ENCODE results near the gene HRNR. TPM values are rescaled to one million over a fixed set of nuclear protein-coding genes. Genes with fewer than 3 reads are reported as not detected.

The HRNR gene
- total and polyA plus RNA-seq, 8 donors, result 0.02 to 0.04 TPM; not detected in 6

- no peak for FAIRE-seq
- no peak for TF ChIP-seq CTCF (IDR thresholded peaks at IDR 0.05)
- H3K27ac ChIP-seq, result no peak overlapping the region
- no peaks in the 10 kb centered on the region for H3K36me3 ChIP-seq
- no peak overlapping the region for H3K4me3 ChIP-seq
- WGBS, 2 donors, result 27 to 28% methylated on average over 1 of the region's 1 CpG
- peak in 2 of 4 donors; percentile 25 to 26 for ATAC-seq
- DNase-seq, result no peak
- no peaks in the 10 kb centered on the region for H3K27me3 ChIP-seq
- intact Hi-C loops (cut with DNase I), result no loop called here
- H3K9me3 ChIP-seq, result no peaks in the 10 kb centered on the region
- H3K4me1 ChIP-seq, result no peaks in the 10 kb centered on the region
Observed at GRCh38 chr1:152168535-152168868, 55.5 kb downstream of the HRNR start.

DNA sequence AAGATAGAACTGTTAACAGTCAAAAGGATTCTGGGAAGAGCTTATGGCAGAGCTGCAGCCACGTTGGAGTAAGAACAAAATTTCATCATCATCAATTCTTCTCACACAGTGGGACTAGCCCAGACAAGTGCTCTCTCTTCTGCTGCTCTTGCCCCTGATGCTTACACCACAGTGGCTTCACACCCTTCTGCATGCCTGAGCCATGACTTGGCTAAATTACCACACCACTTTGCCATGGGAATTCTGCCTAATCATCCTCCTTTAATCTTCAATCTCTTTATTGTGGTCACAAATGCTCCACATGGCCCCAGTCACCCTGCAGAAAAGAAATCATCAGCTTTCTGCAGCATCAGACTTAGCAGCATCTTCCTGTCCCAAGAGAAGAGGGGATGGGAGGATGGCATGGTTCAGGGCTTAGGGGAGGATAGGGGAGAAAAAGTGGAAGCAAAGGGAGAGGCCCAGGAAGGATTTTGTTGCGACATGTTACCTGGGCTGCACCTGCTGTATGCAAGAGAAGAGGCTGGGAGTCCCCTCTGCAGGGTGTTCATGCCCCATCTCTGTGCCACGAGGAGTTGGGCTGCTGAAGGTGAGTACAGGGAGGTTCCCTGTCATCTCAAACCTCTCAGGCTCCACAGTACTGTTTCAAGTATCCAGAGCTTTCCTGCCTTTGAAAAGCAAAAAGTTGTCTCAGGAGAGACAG lies 56.0 kb downstream of the HRNR start:
- 56 to 66% methylated on average over 3 of the region's 3 CpGs for WGBS, 2 donors
- no peak overlapping the region for H3K27ac ChIP-seq
- no peak for TF ChIP-seq CTCF (IDR thresholded peaks at IDR 0.05)
- no peaks in the 10 kb centered on the region for H3K27me3 ChIP-seq
- H3K9me3 ChIP-seq, result no peaks in the 10 kb centered on the region
- H3K4me3 ChIP-seq, result no peak overlapping the region
- intact Hi-C loops (cut with DNase I), result no loop called here
- no peaks in the 10 kb centered on the region for H3K4me1 ChIP-seq
- no peak for DNase-seq
- H3K36me3 ChIP-seq, result no peaks in the 10 kb centered on the region
- no peak for FAIRE-seq
- ATAC-seq, result peak in 2 of 4 donors; percentile 46 to 59

DNA sequence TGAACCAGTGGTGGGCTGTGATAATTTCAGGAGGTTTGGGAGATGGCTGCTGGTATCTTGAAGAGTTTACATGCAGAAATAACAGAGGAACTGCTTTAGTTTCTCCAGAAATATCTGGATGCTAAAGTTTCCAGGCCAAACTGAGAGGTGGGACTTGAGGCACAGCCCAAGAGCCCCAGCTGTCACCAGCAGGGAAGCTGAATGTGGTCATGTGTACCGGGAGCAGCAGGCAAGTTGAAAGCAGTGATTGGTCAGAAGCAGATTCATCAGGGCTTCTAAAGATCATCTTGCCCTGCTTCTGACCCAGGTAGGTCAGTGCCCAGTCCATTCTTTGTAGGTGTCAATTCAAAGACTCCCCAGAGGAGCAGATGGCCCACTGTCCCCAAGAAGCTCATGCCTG lies 57.0 kb downstream of the HRNR start:
- intact Hi-C loops (cut with DNase I), result no loop called here
- Histone ChIP-seq H3K4me1 (no peaks in the 10 kb centered on the region), H3K9me3 (no peaks in the 10 kb centered on the region), H3K4me3 (no peak overlapping the region), H3K36me3 (no peaks in the 10 kb centered on the region), H3K27ac (no peak overlapping the region), H3K27me3 (no peaks in the 10 kb centered on the region)
- no peak for ATAC-seq
- TF ChIP-seq CTCF (IDR thresholded peaks at IDR 0.05), result no peak
- no peak for FAIRE-seq
- no peak for DNase-seq
- 37 to 76% methylated on average over 1 of the region's 1 CpG for WGBS, 2 donors

DNA sequence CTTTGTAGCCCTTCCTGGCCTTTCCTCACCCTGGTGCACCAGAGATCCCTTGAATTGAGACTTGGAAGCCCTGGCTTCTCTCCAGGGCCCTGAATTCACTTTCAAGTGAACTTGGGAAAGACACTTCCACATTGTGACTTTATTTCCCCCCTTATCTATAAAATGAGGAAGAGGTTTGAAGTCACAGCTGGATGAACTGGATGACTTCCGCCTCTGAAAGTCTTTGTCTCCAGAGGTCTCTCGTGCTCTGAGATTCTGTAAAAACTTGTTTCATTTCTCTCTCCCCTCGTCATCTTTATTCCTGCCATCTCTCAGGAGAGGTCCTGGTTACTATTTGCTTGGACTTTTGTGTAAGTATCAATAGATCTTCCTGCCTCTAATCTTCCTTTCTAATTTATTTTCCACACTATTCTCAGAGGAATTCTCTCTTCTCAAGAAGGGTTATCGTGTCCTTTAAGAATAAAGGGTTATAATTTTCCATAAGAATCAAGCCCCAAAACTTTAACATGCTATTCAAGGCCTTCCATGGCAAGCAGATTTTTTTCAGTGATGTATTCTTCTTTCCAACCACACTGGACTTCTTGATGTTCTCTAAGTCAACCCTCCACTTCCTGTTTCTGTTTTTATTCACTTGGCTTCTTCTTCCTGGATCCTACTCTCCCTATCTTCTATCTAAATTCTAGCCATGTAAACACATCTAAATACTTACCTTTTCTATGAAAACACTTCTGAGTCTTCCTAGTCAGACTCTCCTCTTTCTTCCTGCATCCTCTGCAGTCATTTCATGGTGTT lies 58.5 kb downstream of the HRNR start:
- FAIRE-seq (no peak), ATAC-seq (peak in 1 of 4 donors; percentile 9), DNase-seq (no peak)
- no peaks in the 10 kb centered on the region for H3K36me3 ChIP-seq
- H3K4me1 ChIP-seq, result no peaks in the 10 kb centered on the region
- no peaks in the 10 kb centered on the region for H3K27me3 ChIP-seq
- intact Hi-C loops (cut with DNase I), result no loop called here
- no peaks in the 10 kb centered on the region for H3K9me3 ChIP-seq
- TF ChIP-seq CTCF (IDR thresholded peaks at IDR 0.05), result no peak
- 89 to 95% methylated on average over 4 of the region's 4 CpGs for WGBS, 2 donors
- H3K27ac ChIP-seq, result no peak overlapping the region
- no peak overlapping the region for H3K4me3 ChIP-seq

Data from pancreas (tissue), 10 donors.